Measurements from ENCODE around the gene A4GALT.
"Not testable (repeated sequence)": the region's sequence is repeated elsewhere in the genome, so short reads cannot be mapped to it uniquely, and the experiment has no call there.

The A4GALT gene

DNA sequence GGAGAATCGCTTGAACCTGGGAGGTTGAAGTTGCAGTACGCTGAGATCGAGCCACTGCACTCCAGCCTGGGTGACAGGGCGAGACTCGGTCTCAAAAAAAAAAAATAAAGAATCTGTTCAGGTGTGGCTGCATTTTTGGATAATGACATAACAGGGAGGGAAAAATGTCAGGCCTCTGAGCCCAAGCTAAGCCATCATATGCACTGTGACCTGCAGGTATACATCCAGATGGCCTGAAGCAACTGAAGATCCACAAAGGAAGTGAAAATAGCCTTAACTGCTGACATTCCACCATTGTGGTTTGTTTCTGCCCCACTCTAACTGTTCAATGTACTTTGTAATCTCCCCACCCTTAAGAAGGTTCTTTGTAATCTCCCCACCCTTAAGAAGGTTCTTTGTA, 19.6 kb upstream of the A4GALT start:
- not testable (repeated sequence) for DNase-seq

- DNase-seq = no peak
Observed at GRCh38 chr22:42734406-42734805, 13.7 kb upstream of the A4GALT start.

- not testable (repeated sequence) for DNase-seq
Observed at GRCh38 chr22:42733394-42733793, 12.7 kb upstream of the A4GALT start.

GRCh38 chr22:42732081-42732480, 11.4 kb upstream of the A4GALT start:
- no peak for DNase-seq

DNA sequence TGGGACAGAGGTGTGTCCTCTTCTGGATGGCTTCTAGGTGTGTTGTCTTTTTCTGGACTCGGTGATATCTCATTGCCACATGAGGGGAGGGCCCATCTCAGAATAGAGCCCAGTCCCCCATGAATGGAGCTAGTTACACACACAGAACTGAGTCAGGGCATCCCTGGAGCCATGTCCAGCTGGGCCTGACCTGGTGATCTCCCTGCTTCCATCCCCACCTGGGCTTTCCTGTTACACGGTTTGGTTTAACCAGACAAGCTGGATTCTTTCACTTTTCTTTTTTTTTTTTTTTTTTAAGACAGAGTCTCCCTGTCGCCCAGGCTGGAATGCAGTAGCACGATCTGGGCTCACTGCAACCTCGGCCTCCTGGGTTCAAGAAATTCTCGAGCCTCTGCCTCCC, 6.1 kb upstream of the A4GALT start:
- DNase-seq = no peak

- DNase-seq = no peak
Observed at GRCh38 chr22:42725606-42726355, 5.1 kb upstream of the A4GALT start.

- no peak for DNase-seq
Observed at GRCh38 chr22:42724062-42724461, 3.4 kb upstream of the A4GALT start.

- no peak for DNase-seq
Observed at GRCh38 chr22:42721045-42721434, 370 bp upstream of the A4GALT start.

GRCh38 chr22:42719656-42720262, 911 bp downstream of the A4GALT start:
- DNase-seq = no peak

- no peak for DNase-seq
Observed at GRCh38 chr22:42719133-42719532, 1.5 kb downstream of the A4GALT start.

- no peak for DNase-seq
Observed at GRCh38 chr22:42717197-42717928, 3.3 kb downstream of the A4GALT start.

DNA sequence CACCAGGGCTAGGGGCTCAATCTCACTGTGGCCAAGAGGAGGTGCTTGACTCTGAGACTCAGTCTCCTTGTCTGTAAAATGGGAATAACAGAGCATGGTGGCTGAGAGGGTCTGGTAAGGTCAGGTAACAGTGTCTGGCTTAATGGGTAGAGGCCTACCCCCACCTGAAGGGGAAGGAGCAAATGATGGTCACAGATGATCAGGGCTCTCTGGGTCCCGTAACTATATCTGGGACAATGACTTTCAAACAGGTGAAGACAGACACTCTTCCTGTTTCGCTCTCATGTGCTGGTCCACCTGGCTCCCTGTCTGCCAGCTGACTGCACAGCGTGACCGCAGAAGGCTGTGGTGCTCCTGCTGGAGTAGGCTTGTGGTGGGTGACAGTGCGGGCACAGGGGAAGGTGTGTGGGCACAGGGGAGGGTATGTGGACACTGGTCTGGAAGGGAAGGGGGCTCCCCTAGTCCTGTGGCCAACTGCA, 4.0 kb downstream of the A4GALT start:
- no peak for DNase-seq

- DNase-seq = no peak
Observed at GRCh38 chr22:42716221-42716620, 4.4 kb downstream of the A4GALT start.

- no peak for DNase-seq
Observed at GRCh38 chr22:42714768-42715390, 5.8 kb downstream of the A4GALT start.

DNA sequence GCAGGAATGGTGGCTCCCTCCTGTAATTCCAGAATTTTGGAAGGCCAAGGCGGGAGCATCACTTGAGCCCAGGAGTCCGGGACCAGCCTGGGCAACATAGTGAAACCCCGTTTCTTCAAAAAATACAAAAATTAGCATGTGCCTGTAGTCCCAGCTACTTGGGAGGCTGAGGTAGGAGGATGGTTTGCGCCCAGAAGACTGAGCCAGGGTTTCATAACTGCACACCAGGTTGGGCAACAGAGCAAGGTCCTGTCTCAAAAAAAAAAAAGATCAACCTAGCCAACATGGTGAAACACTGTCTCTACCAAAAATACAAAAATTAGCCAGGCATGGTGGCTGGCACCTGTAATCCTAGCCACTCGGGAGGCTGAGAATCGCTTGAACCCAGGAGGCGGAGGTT, 6.4 kb downstream of the A4GALT start:
- DNase-seq = no peak

DNA sequence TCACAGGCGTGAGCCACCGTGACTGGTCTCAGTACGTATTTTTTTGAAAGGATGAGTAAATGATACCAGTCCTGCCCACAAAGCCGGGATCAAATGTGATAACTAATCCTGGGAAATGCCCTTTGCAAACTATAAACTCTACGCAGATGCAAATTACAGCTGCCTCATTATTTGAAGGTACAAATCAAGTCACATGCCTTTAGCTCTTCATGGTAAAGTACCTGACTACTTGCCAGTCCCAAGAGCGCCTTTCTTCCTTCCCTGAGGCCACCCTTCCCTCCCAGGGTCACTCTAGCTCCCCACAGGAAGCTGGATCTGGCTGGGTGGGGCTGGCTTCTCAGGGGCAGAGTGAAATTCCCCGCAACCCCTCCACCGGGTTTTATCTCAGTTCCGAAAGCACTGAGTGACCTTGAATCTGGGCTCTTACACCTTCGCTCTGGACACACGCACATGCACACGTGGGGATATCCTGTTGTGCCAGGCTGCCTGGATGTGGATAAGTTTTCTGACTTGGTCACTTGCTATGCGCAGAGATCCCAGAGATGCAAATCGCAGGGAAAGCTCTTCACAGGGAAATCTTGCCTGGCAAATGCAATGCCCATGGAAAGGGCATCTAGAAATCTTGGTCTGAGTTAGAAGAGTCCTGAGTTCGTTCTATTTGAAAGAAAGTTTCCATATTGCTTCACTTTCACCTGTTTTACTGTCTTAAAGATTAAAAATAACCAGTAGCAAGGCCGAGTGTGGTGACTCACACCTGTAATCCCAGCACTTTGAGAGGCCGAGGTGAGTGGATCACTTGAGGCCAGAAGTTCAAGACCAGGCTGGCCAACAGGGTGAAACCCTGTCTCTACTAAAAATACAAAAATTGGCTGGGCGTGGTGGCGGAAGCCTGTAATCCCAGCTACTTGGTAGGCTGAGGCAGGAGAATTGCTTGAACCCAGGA, 8.5 kb downstream of the A4GALT start:
- DNase-seq = no peak

- DNase-seq = no peak
Observed at GRCh38 chr22:42711281-42711731, 9.4 kb downstream of the A4GALT start.

- DNase-seq = no peak
Observed at GRCh38 chr22:42708417-42708816, 12.3 kb downstream of the A4GALT start.

- no peak for DNase-seq
Observed at GRCh38 chr22:42707496-42707895, 13.2 kb downstream of the A4GALT start.

GRCh38 chr22:42704896-42705295, 15.8 kb downstream of the A4GALT start:
- DNase-seq = no peak

DNA sequence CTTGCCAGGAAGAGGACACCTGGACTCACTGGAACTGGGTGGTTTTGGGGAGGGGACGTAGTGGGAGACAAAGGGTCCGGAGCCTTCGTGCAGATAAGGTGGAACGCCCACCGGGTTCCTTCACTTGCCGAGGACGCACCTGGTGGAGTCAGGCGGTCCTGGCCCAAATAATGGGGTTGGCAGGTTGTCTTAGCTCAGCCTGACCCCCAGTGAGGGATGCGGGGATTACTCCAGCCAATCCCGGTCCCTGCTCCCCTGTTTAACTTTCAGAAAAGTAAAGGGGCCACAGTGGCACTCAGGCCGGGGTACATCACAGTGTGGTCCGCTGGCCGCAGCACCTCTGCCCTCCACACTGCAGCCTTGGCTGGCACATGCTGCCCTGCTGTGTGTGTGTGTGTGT, 18.0 kb downstream of the A4GALT start:
- DNase-seq = no peak

- DNase-seq = no peak
Observed at GRCh38 chr22:42701694-42702093, 19.0 kb downstream of the A4GALT start.

Data from NK-92 treated with Interleukin-12 subunit alpha and Interleukin-12 subunit beta, amount 100 ng/mL, for 24 hours (cell line).